Measurements from ENCODE around the gene BBS10.
"Not testable (repeated sequence)": the region's sequence is repeated elsewhere in the genome, so short reads cannot be mapped to it uniquely, and the experiment has no call there.

Gene BBS10

GRCh38 chr12:76329159-76329558, 19.1 kb downstream of the BBS10 start:
- no peak for DNase-seq

- not testable (repeated sequence) for DNase-seq
These were observed 28.5 kb downstream of the BBS10 start for GRCh38 chr12:76319595-76320319.

GRCh38 chr12:76318773-76319594, 29.2 kb downstream of the BBS10 start:
- DNase-seq, result no peak

- no peak for DNase-seq
These were observed 30.2 kb downstream of the BBS10 start for GRCh38 chr12:76317976-76318375.

- DNase-seq, result no peak
These were observed 31.7 kb downstream of the BBS10 start for GRCh38 chr12:76316468-76316867.

- DNase-seq, result no peak
These were observed 34.9 kb downstream of the BBS10 start for GRCh38 chr12:76313299-76313698.

- DNase-seq, result no peak
These were observed 35.9 kb downstream of the BBS10 start for GRCh38 chr12:76312315-76312714.

GRCh38 chr12:76311796-76312195, 36.4 kb downstream of the BBS10 start:
- no peak for DNase-seq

GRCh38 chr12:76310110-76310509, 38.1 kb downstream of the BBS10 start:
- DNase-seq, result no peak

- DNase-seq, result no peak
These were observed 39.3 kb downstream of the BBS10 start for GRCh38 chr12:76308866-76309265.

- no peak for DNase-seq
These were observed 41.1 kb downstream of the BBS10 start for GRCh38 chr12:76307083-76307482.

- DNase-seq, result no peak
These were observed 44.2 kb downstream of the BBS10 start for GRCh38 chr12:76303989-76304460.

GRCh38 chr12:76303365-76303764, 44.9 kb downstream of the BBS10 start:
- DNase-seq, result no peak

- DNase-seq, result no peak
These were observed 47.9 kb downstream of the BBS10 start for GRCh38 chr12:76300297-76300665.

- DNase-seq, result no peak
These were observed 48.5 kb downstream of the BBS10 start for GRCh38 chr12:76299536-76300296.

Measured in activated CD8-positive, alpha-beta memory T cell treated with anti-CD3 and anti-CD28 coated beads, Interleukin-2, amount 50 U/mL, for 48 hours (primary cell).